ENCODE results near the gene GHSR.

DNA sequence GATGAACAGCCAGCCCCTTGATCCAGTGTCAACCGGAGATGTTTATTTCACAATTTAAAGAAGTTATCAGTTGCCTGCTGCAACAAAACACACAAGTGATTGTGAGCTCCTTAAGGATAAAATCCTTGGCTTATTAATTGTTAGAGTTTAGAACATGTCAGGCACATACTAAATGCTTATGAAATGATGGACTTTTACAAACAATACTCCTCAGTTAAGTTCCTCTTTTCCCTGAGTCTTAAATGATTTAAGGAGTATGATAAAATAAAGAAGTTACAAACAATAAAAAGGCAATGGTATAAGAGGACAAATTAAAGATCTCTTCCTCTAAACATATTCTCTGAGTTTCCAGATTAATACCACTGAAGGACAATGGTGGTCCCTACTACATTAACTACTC lies 5.7 kb downstream of the GHSR start:
- no peak for TF ChIP-seq EZH2 (IDR thresholded peaks at IDR 0.05; ENCODE audit: borderline replicate concordance, low read length)
- TF ChIP-seq, protein P1, sequence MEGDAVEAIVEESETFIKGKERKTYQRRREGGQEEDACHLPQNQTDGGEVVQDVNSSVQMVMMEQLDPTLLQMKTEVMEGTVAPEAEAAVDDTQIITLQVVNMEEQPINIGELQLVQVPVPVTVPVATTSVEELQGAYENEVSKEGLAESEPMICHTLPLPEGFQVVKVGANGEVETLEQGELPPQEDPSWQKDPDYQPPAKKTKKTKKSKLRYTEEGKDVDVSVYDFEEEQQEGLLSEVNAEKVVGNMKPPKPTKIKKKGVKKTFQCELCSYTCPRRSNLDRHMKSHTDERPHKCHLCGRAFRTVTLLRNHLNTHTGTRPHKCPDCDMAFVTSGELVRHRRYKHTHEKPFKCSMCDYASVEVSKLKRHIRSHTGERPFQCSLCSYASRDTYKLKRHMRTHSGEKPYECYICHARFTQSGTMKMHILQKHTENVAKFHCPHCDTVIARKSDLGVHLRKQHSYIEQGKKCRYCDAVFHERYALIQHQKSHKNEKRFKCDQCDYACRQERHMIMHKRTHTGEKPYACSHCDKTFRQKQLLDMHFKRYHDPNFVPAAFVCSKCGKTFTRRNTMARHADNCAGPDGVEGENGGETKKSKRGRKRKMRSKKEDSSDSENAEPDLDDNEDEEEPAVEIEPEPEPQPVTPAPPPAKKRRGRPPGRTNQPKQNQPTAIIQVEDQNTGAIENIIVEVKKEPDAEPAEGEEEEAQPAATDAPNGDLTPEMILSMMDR (IDR thresholded peaks at IDR 0.05; ENCODE audit: low read length), result no peak
